Fibroblast of the aortic adventitia (primary cell): Measurements from ENCODE around the gene IL11. TPM values are rescaled to one million over a fixed set of nuclear protein-coding genes. Genes with fewer than 3 reads are reported as not detected.
"Not testable (repeated sequence)": the region's sequence is repeated elsewhere in the genome, so short reads cannot be mapped to it uniquely, and the experiment has no call there.

ENCODE experiments used
- DNase-seq: peaks from one replicate; pipeline ENCODE4 v3.0.0-alpha.2; 2010; ENCODE audit warnings: low read depth
- H3K4me3 ChIP-seq: 2 replicates; pipeline ENCODE4 v1.5.1; 2011; ENCODE audit warnings: low read depth, mild to moderate bottlenecking, control low read depth, low read length, moderate library complexity
- total RNA-seq: library from RNA; depleted of rRNA; stranded (reverse); fragments of >200 nt; gene quantifications from 2 replicates; pipeline ENCODE4 v1.2.3, GENCODE V29; 2012; ENCODE audit warnings: low replicate concordance
- TF ChIP-seq, protein P1 (sequence below): IDR thresholded peaks from 2 replicates; pipeline ENCODE4 v1.5.1; 2011; ENCODE audit warnings: mild to moderate bottlenecking, low read length, control low read depth, inconsistent platforms; ENCODE audit not compliant: insufficient read depth

IL11 gene
- total RNA-seq, result 1.6 and 2.2 TPM in 2 replicates

DNA sequence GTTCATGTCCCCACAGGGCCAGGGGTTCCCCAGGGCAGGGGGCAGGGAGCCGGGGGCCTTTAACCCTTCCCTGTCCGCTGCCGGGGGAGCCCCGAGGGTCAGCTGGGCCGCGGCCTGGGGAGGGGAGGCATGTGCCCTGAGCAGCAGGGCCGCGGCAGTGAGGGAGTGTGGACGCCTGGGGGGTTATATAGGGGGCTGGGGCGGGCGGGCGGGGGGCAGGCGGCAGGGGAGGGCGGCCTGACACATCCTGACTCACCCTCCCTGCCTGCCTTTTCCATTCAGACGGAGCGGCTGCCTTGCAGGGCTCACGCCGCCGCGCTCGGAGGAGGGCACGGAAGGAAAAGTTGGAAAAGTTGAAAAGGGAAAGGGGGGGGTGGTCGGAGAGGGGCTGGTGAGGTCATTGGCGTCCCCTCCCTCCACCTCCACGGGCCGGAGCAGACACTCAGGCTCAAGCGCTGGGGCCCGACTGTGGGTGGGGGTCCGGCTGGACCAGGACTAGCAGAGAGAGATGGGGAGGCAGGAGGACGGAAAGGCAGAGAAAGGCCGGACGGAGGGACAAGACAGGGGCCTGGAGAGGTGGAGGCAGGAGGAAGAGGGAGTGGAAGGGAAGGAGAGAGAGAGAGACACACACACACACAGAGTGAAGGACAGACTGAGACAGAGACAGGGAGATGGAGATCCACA is at the start of gene IL11:
IL11 (minus strand) TSS at position 159 of the 684 bp plus-strand sequence; CDS start at position 6, 153 bp downstream.
- TF ChIP-seq, protein P1, sequence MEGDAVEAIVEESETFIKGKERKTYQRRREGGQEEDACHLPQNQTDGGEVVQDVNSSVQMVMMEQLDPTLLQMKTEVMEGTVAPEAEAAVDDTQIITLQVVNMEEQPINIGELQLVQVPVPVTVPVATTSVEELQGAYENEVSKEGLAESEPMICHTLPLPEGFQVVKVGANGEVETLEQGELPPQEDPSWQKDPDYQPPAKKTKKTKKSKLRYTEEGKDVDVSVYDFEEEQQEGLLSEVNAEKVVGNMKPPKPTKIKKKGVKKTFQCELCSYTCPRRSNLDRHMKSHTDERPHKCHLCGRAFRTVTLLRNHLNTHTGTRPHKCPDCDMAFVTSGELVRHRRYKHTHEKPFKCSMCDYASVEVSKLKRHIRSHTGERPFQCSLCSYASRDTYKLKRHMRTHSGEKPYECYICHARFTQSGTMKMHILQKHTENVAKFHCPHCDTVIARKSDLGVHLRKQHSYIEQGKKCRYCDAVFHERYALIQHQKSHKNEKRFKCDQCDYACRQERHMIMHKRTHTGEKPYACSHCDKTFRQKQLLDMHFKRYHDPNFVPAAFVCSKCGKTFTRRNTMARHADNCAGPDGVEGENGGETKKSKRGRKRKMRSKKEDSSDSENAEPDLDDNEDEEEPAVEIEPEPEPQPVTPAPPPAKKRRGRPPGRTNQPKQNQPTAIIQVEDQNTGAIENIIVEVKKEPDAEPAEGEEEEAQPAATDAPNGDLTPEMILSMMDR, result no peak
- peak; percentile 43 for DNase-seq
- peak within 1 kb of the TSS; percentile 75 for H3K4me3 ChIP-seq

- TF ChIP-seq, protein P1, result no peak
- no peak overlapping the region for H3K4me3 ChIP-seq
- no peak for DNase-seq
Measured at GRCh38 chr19:55419624-55420236, 49.5 kb upstream of the IL11 start.

GRCh38 chr19:55419103-55419502 is 48.8 kb upstream of the IL11 start:
- TF ChIP-seq, protein P1, result no peak
- no peak for DNase-seq
- H3K4me3 ChIP-seq, result no peak overlapping the region

- no peak overlapping the region for H3K4me3 ChIP-seq
- TF ChIP-seq, protein P1, result peak; percentile 73
- DNase-seq, result peak; percentile 90
Measured at GRCh38 chr19:55418185-55418584, 47.9 kb upstream of the IL11 start.

DNA sequence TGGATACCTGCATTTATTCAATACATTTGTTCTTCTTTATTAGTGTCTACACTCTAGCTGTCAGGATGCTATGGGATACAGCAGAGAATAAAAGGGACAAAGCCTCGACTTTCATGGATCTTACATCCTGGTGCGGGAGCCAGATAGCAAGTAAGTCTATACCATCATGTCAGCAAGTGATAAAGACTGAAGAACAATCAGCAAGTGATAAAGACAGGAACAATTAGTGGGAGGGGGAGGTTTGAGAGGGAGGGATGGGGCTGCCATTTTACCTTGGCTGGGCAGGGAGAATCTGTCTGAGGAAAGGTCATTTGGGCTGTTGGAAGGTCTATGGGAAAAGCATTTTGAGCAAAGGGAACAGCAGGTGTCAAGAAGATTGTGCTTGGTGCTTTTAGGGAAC is 39.9 kb upstream of the IL11 start:
- no peak for DNase-seq
- H3K4me3 ChIP-seq, result no peak overlapping the region
- TF ChIP-seq, protein P1, result no peak

DNA sequence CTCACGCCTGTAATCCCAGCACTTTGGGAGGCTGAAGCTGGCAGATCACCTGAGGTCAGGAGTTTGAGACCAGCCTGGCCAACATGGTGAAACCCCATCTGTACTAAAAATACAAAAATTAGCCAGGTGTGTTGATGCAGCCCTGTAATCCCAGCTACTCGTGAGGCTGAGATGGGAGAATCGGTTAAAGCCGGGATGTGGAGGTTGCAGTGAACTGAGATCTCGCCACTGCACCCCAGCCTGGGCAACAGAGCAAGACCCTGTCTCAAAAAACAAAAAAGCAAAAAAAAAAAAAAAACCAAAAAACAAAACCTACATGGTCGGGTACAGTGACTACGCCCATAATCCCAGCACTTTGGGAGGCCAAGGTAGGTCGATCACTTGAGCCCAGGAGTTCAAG is 38.9 kb upstream of the IL11 start:
- DNase-seq, H3K4me3 ChIP-seq: not testable (repeated sequence)

DNA sequence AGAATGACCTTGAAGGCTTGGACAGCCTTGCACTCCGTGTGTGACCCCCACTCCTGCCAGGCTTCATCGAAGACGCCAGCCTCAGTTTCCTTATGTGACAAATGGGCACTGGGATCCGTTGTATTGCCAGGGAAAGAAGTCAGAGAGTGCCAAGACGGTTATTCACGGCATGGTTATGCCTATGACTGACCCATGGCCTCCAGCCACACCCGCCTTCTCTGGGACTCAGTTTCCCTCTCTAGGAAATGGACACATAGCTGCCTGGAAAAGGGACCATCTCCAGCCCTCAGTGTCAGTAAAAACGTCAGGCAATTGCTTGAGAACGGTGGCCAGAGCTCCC is 38.2 kb upstream of the IL11 start:
- H3K4me3 ChIP-seq, result peak overlapping the region; percentile 69
- no peak for DNase-seq
- TF ChIP-seq, protein P1, result no peak
